GM21576 (cell line): ENCODE results near the gene WWC2.
"Not testable (repeated sequence)": the region's sequence is repeated elsewhere in the genome, so short reads cannot be mapped to it uniquely, and the experiment has no call there.

Experiments used
- ATAC-seq: cut with Tn5 transposase; IDR thresholded peaks from one replicate; pipeline ENCODE4 v1.9.1; 2021; ENCODE audit warnings: mild to moderate bottlenecking, moderate library complexity; ENCODE audit not compliant: unreplicated experiment

Gene WWC2

GRCh38 chr4:183326387-183326786 lies 227.3 kb downstream of the WWC2 start:
- not testable (repeated sequence) for ATAC-seq

GRCh38 chr4:183326853-183327252 lies 227.8 kb downstream of the WWC2 start:
- ATAC-seq = no peak

- no peak for ATAC-seq
These were observed 228.8 kb downstream of the WWC2 start for GRCh38 chr4:183327827-183328226.

- ATAC-seq = no peak
These were observed 229.8 kb downstream of the WWC2 start for GRCh38 chr4:183328832-183329231.

GRCh38 chr4:183329244-183329643 lies 230.2 kb downstream of the WWC2 start:
- ATAC-seq = no peak

- no peak for ATAC-seq
These were observed 231.1 kb downstream of the WWC2 start for GRCh38 chr4:183329954-183330742.

- no peak for ATAC-seq
These were observed 231.8 kb downstream of the WWC2 start for GRCh38 chr4:183330841-183331240.

- no peak for ATAC-seq
These were observed 233.4 kb downstream of the WWC2 start for GRCh38 chr4:183332447-183332846.

- no peak for ATAC-seq
These were observed 234.1 kb downstream of the WWC2 start for GRCh38 chr4:183333202-183333601.

- ATAC-seq = no peak
These were observed 234.9 kb downstream of the WWC2 start for GRCh38 chr4:183333983-183334382.

GRCh38 chr4:183335369-183335940 lies 236.4 kb downstream of the WWC2 start:
- no peak for ATAC-seq

- ATAC-seq = no peak
These were observed 238.3 kb downstream of the WWC2 start for GRCh38 chr4:183337349-183337748.

GRCh38 chr4:183337833-183338232 lies 238.8 kb downstream of the WWC2 start:
- ATAC-seq = no peak

- ATAC-seq = no peak
These were observed 243.8 kb downstream of the WWC2 start for GRCh38 chr4:183342541-183343533.

- ATAC-seq = no peak
These were observed 244.7 kb downstream of the WWC2 start for GRCh38 chr4:183343730-183344129.

- no peak for ATAC-seq
These were observed 245.6 kb downstream of the WWC2 start for GRCh38 chr4:183344523-183345255.

GRCh38 chr4:183345261-183345660 lies 246.2 kb downstream of the WWC2 start:
- no peak for ATAC-seq

GRCh38 chr4:183347146-183347545 lies 248.1 kb downstream of the WWC2 start:
- no peak for ATAC-seq

- ATAC-seq = no peak
These were observed 248.5 kb downstream of the WWC2 start for GRCh38 chr4:183347566-183347965.

- ATAC-seq = no peak
These were observed 249.1 kb downstream of the WWC2 start for GRCh38 chr4:183348136-183348535.
